ENCODE data around the gene SLC25A13.

Gene SLC25A13

DNA sequence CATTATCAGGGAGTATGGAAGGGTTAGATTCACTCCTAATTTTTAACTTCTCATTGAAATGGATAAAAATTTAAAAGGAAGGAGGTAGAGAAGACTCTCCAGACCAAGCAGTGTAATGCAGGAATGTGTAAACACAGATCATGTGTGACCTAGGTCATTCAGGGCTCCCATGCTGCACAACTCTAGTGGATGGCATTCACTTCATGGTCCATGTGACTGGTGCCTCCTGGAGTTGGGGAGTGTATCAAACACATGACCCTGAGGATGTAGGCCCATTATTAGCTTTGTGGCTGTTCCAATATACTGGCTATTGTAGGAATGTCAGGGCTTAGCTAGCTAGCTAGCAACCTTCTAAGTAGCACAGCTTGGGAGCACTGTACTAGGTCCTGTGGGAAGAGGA is 109.9 kb downstream of the SLC25A13 start:
- H3K9me3 ChIP-seq (replicated peaks in 1 of 11), result peaks cover 6 to 12% (median 11%) of the 10 kb centered on the region in 11 experiments; a peak in 17 of 22 replicates
- H3K27me3 ChIP-seq, result no peaks in the 10 kb centered on the region
- H3K4me2 ChIP-seq, result no peak overlapping the region
- H3K36me3 ChIP-seq, result peaks cover 0 to 54% (median 15%) of the 10 kb centered on the region in 11 experiments; a peak in 16 of 22 replicates
- TF ChIP-seq Cebpa-rat (IDR thresholded peaks at IDR 0.05), result no peak
- H4K20me1 ChIP-seq, result peaks cover 0 to 44% (median 0%) of the 10 kb centered on the region in 11 experiments; a peak in 4 of 22 replicates
- H3K4me1 ChIP-seq, result no peaks in the 10 kb centered on the region
- no peak overlapping the region for H3K4me3 ChIP-seq
- no peak overlapping the region for H3K27ac ChIP-seq
- no peak overlapping the region for H3K9ac ChIP-seq

GRCh38 chr7:96205665-96206064 is 116.2 kb downstream of the SLC25A13 start:
- TF ChIP-seq Cebpa-rat (IDR thresholded peaks at IDR 0.05), result no peak
- H3K4me2 ChIP-seq, result no peak overlapping the region
- no peak overlapping the region for H3K27ac ChIP-seq
- no peak overlapping the region for H3K9ac ChIP-seq
- H3K36me3 ChIP-seq, result peaks cover 4 to 72% (median 19%) of the 10 kb centered on the region in 11 experiments; a peak in 15 of 22 replicates
- H3K27me3 ChIP-seq, result no peaks in the 10 kb centered on the region
- H3K4me1 ChIP-seq, result no peaks in the 10 kb centered on the region
- no peaks in the 10 kb centered on the region for H3K9me3 ChIP-seq (replicated peaks in 1 of 11)
- H3K4me3 ChIP-seq, result no peak overlapping the region
- H4K20me1 ChIP-seq, result peaks cover 0 to 14% (median 0%) of the 10 kb centered on the region in 11 experiments; a peak in 3 of 22 replicates

DNA sequence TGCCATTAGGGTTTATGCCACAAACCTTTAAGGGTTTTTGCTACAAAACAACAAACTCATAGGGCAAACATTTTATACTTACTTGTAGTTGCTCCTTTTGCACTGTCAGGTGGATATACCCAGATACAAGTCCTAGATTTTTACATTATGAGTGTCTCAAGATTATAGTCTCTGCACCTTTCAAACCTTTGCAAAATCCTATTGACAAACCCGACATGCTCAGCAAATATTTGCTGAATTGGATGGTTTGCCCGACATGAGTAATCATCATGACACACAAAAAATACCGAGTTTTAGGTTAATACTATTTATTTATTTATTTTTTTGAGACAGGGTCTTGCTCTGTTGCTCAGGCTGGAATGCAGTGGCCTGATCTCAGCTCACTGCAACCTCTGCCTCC is 117.3 kb downstream of the SLC25A13 start:
- H3K4me3 ChIP-seq, result no peak overlapping the region
- H3K9ac ChIP-seq, result no peak overlapping the region
- TF ChIP-seq Cebpa-rat (IDR thresholded peaks at IDR 0.05), result no peak
- H3K4me1 ChIP-seq, result no peaks in the 10 kb centered on the region
- no peaks in the 10 kb centered on the region for H3K9me3 ChIP-seq (replicated peaks in 1 of 11)
- H3K27ac ChIP-seq, result no peak overlapping the region
- no peak overlapping the region for H3K4me2 ChIP-seq
- no peaks in the 10 kb centered on the region for H3K27me3 ChIP-seq
- H4K20me1 ChIP-seq, result peaks cover 0 to 7% (median 0%) of the 10 kb centered on the region in 11 experiments; a peak in 3 of 22 replicates
- H3K36me3 ChIP-seq, result peaks cover 4 to 73% (median 19%) of the 10 kb centered on the region in 11 experiments; a peak in 15 of 22 replicates

- Histone ChIP-seq H3K4me2 (no peak overlapping the region), H3K9me3 (replicated peaks in 1 of 11) (no peaks in the 10 kb centered on the region), H3K4me1 (no peaks in the 10 kb centered on the region), H3K27ac (no peak overlapping the region), H4K20me1 (0 out of 22 replicates have a peak, but pooled peaks cover 0 to 7% (median 0%) of the 10 kb centered on the region in 11 experiments), H3K36me3 (peaks cover 4 to 78% (median 22%) of the 10 kb centered on the region in 11 experiments; a peak in 15 of 22 replicates), H3K27me3 (no peaks in the 10 kb centered on the region), H3K4me3 (no peak overlapping the region), H3K9ac (no peak overlapping the region)
- no peak for TF ChIP-seq Cebpa-rat (IDR thresholded peaks at IDR 0.05)
Observed at GRCh38 chr7:96203786-96204185, 118.1 kb downstream of the SLC25A13 start.

- no peak overlapping the region for H3K27ac ChIP-seq
- no peak overlapping the region for H3K4me3 ChIP-seq
- H3K9me3 ChIP-seq (replicated peaks in 1 of 11), result no peaks in the 10 kb centered on the region
- no peak for TF ChIP-seq Cebpa-rat (IDR thresholded peaks at IDR 0.05)
- H4K20me1 ChIP-seq, result 0 out of 22 replicates have a peak, but pooled peaks cover 0 to 7% (median 0%) of the 10 kb centered on the region in 11 experiments
- H3K9ac ChIP-seq, result no peak overlapping the region
- H3K4me2 ChIP-seq, result no peak overlapping the region
- no peaks in the 10 kb centered on the region for H3K4me1 ChIP-seq
- peaks cover 0 to 64% (median 13%) of the 10 kb centered on the region in 11 experiments; a peak in 13 of 22 replicates for H3K36me3 ChIP-seq
- no peaks in the 10 kb centered on the region for H3K27me3 ChIP-seq
Observed at GRCh38 chr7:96202102-96202501, 119.8 kb downstream of the SLC25A13 start.

- Histone ChIP-seq H3K27me3 (no peaks in the 10 kb centered on the region), H3K4me3 (no peak overlapping the region), H3K4me2 (no peak overlapping the region), H4K20me1 (0 out of 22 replicates have a peak, but pooled peaks cover 0 to 5% (median 0%) of the 10 kb centered on the region in 11 experiments), H3K9ac (no peak overlapping the region), H3K4me1 (no peaks in the 10 kb centered on the region), H3K36me3 (peaks cover 0 to 63% (median 1%) of the 10 kb centered on the region in 11 experiments; a peak in 12 of 22 replicates), H3K9me3 (replicated peaks in 1 of 11) (no peaks in the 10 kb centered on the region), H3K27ac (no peak overlapping the region)
- TF ChIP-seq Cebpa-rat (IDR thresholded peaks at IDR 0.05), result no peak
Observed at GRCh38 chr7:96200740-96201139, 121.2 kb downstream of the SLC25A13 start.

- no peak overlapping the region for H3K4me3 ChIP-seq
- H3K36me3 ChIP-seq, result peaks cover 0 to 66% (median 4%) of the 10 kb centered on the region in 11 experiments; a peak in 10 of 22 replicates
- H3K27me3 ChIP-seq, result no peaks in the 10 kb centered on the region
- no peak overlapping the region for H3K9ac ChIP-seq
- no peak overlapping the region for H3K4me2 ChIP-seq
- no peak overlapping the region for H3K27ac ChIP-seq
- H3K9me3 ChIP-seq (replicated peaks in 1 of 11), result no peaks in the 10 kb centered on the region
- H3K4me1 ChIP-seq, result no peaks in the 10 kb centered on the region
- no peak for TF ChIP-seq Cebpa-rat (IDR thresholded peaks at IDR 0.05)
- H4K20me1 ChIP-seq, result 0 out of 22 replicates have a peak, but pooled peaks cover 0 to 5% (median 0%) of the 10 kb centered on the region in 11 experiments
Observed at GRCh38 chr7:96199421-96199820, 122.5 kb downstream of the SLC25A13 start.

- no peak for TF ChIP-seq Cebpa-rat (IDR thresholded peaks at IDR 0.05)
- Histone ChIP-seq H3K27me3 (no peaks in the 10 kb centered on the region), H3K4me2 (no peak overlapping the region), H3K27ac (no peak overlapping the region), H3K9ac (no peak overlapping the region), H3K4me1 (no peaks in the 10 kb centered on the region), H4K20me1 (0 out of 22 replicates have a peak, but pooled peaks cover 0 to 5% (median 0%) of the 10 kb centered on the region in 11 experiments), H3K4me3 (no peak overlapping the region), H3K36me3 (peaks cover 0 to 66% (median 15%) of the 10 kb centered on the region in 11 experiments; a peak in 15 of 22 replicates), H3K9me3 (replicated peaks in 1 of 11) (no peaks in the 10 kb centered on the region)
Observed at GRCh38 chr7:96198047-96198636, 123.8 kb downstream of the SLC25A13 start.

GRCh38 chr7:96196676-96197075 is 125.2 kb downstream of the SLC25A13 start:
- no peaks in the 10 kb centered on the region for H3K27me3 ChIP-seq
- H3K4me3 ChIP-seq, result no peak overlapping the region
- H3K4me1 ChIP-seq, result no peaks in the 10 kb centered on the region
- no peaks in the 10 kb centered on the region for H3K9me3 ChIP-seq (replicated peaks in 1 of 11)
- no peak for TF ChIP-seq Cebpa-rat (IDR thresholded peaks at IDR 0.05)
- no peak overlapping the region for H3K27ac ChIP-seq
- no peak overlapping the region for H3K4me2 ChIP-seq
- peaks cover 5 to 66% (median 23%) of the 10 kb centered on the region in 11 experiments; a peak in 21 of 22 replicates for H3K36me3 ChIP-seq
- 0 out of 22 replicates have a peak, but pooled peaks cover 0 to 5% (median 0%) of the 10 kb centered on the region in 11 experiments for H4K20me1 ChIP-seq
- no peak overlapping the region for H3K9ac ChIP-seq
